Progenitor cell of endocrine pancreas (in vitro differentiated cells): ENCODE results near the gene RXRG. TPM values are rescaled to one million over a fixed set of nuclear protein-coding genes. Genes with fewer than 3 reads are reported as not detected.

ENCODE experiments used
- DNase-seq: peaks from one replicate; pipeline ENCODE4 v3.0.0; 2021; ENCODE audit warnings: low spot score; ENCODE audit not compliant: unreplicated experiment
- H3K27ac Mint-ChIP-seq: 2 replicates; pipeline ENCODE4 v1.8.0; 2021; ENCODE audit warnings: mild to moderate bottlenecking, moderate library complexity, mixed read lengths
- H3K27me3 Mint-ChIP-seq: 2 replicates; pipeline ENCODE4 v1.8.0; 2021; ENCODE audit warnings: mixed read lengths
- H3K36me3 Mint-ChIP-seq: 2 replicates; pipeline ENCODE4 v1.8.0; 2022; ENCODE audit warnings: mixed read lengths; ENCODE audit not compliant: insufficient read depth
- H3K4me1 Mint-ChIP-seq: 2 replicates; pipeline ENCODE4 v1.8.0; 2021; ENCODE audit warnings: low read depth, mixed read lengths
- H3K4me3 Mint-ChIP-seq: 2 replicates; pipeline ENCODE4 v1.8.0; 2021; ENCODE audit warnings: low read depth, mild to moderate bottlenecking, moderate library complexity, mixed read lengths
- H3K9me3 Mint-ChIP-seq: 2 replicates; pipeline ENCODE4 v1.8.0; 2021; ENCODE audit warnings: low read depth, mixed read lengths
- CTCF ChIP-seq: fragments of 200-600 bp; sonication (generic); IDR thresholded peaks from one replicate; pipeline ENCODE4 v1.5.0; 2021; ENCODE audit warnings: antibody characterized with exemption, mild to moderate bottlenecking; ENCODE audit not compliant: unreplicated experiment
- long read RNA-seq: library from polyadenylated mRNA; unstranded; transcript quantifications from one replicate; pipeline ENCODE4 v2.0.0, GENCODE V29; 2020
- total RNA-seq: library from RNA; stranded (reverse); gene quantifications from 2 replicates; pipeline ENCODE4 v1.2.1, GENCODE V29; 2021

The RXRG gene
- 2.2 and 3.0 TPM in 2 replicates for total RNA-seq
- long read RNA-seq: 0 reads

- no peak within 1 kb of the TSS for H3K27ac Mint-ChIP-seq
- no peaks in the 10 kb centered on the region for H3K9me3 Mint-ChIP-seq
- no peak for TF ChIP-seq CTCF
- H3K36me3 Mint-ChIP-seq: no peaks in the 10 kb centered on the region
- peak; percentile 38 for DNase-seq
- H3K4me3 Mint-ChIP-seq: no peak within 1 kb of the TSS
- peaks cover 37% of the 10 kb centered on the region for H3K27me3 Mint-ChIP-seq
- peaks cover 2% of the 10 kb centered on the region for H3K4me1 Mint-ChIP-seq
Observed at GRCh38 chr1:165444897-165445370, at the start of gene RXRG. TSS of gene RXRG (minus strand) at chr1:165445126. CDS start at chr1:165444893, 233 bp downstream.

- Mint-ChIP-seq H3K27ac (no peak overlapping the region), H3K36me3 (no peaks in the 10 kb centered on the region), H3K9me3 (no peaks in the 10 kb centered on the region), H3K4me1 (peaks cover 15% of the 10 kb centered on the region), H3K4me3 (no peak overlapping the region), H3K27me3 (peaks cover 9% of the 10 kb centered on the region)
- no peak for DNase-seq
- TF ChIP-seq CTCF: no peak
Observed at GRCh38 chr1:165492845-165493373, 48.0 kb upstream of the RXRG start.

- H3K36me3 Mint-ChIP-seq: no peaks in the 10 kb centered on the region
- DNase-seq: no peak
- H3K9me3 Mint-ChIP-seq: no peaks in the 10 kb centered on the region
- H3K27me3 Mint-ChIP-seq: peaks cover 13% of the 10 kb centered on the region
- no peak overlapping the region for H3K27ac Mint-ChIP-seq
- H3K4me1 Mint-ChIP-seq: peaks cover 4% of the 10 kb centered on the region
- H3K4me3 Mint-ChIP-seq: no peak overlapping the region
- TF ChIP-seq CTCF: no peak
Observed at GRCh38 chr1:165490175-165490574, 45.2 kb upstream of the RXRG start.

- H3K4me3 Mint-ChIP-seq: no peak overlapping the region
- no peaks in the 10 kb centered on the region for H3K9me3 Mint-ChIP-seq
- H3K36me3 Mint-ChIP-seq: no peaks in the 10 kb centered on the region
- no peak for DNase-seq
- H3K27me3 Mint-ChIP-seq: peaks cover 21% of the 10 kb centered on the region
- H3K4me1 Mint-ChIP-seq: no peaks in the 10 kb centered on the region
- H3K27ac Mint-ChIP-seq: no peak overlapping the region
- TF ChIP-seq CTCF: no peak
Observed at GRCh38 chr1:165487921-165488320, 43.0 kb upstream of the RXRG start.

- TF ChIP-seq CTCF: no peak
- Mint-ChIP-seq H3K27ac (no peak overlapping the region), H3K9me3 (no peaks in the 10 kb centered on the region)
Observed at GRCh38 chr1:165486663-165487062, 41.7 kb upstream of the RXRG start.

More at GRCh38 chr1:165486663-165487062, 41.7 kb upstream of the RXRG start:
- H3K27me3 Mint-ChIP-seq: peaks cover 21% of the 10 kb centered on the region
- H3K4me3 Mint-ChIP-seq: no peak overlapping the region
- no peaks in the 10 kb centered on the region for H3K4me1 Mint-ChIP-seq
- H3K36me3 Mint-ChIP-seq: no peaks in the 10 kb centered on the region
- no peak for DNase-seq
